ENCODE measurements around the gene IFIH1.

GRCh38 chr2:162243715-162244114, 74.8 kb downstream of the IFIH1 start:
- TF ChIP-seq CTCF (conservative IDR thresholded peaks at IDR 0.05; ENCODE audit: low read depth, low read length) (no peak), EZH2 (IDR thresholded peaks at IDR 0.05; ENCODE audit: low read length, unreplicated experiment) (no peak)
